Smooth muscle cell (in vitro differentiated cells): ENCODE data around the gene TENM3. TPM values are rescaled to one million over a fixed set of nuclear protein-coding genes. Genes with fewer than 3 reads are reported as not detected.

ENCODE experiments used
- DNase-seq: peaks from one replicate; lab custom pipeline; 2025; ENCODE audit not compliant: unreplicated experiment; lab: John Stamatoyannopoulos, UW
- H2AFZ ChIP-seq: fragments of 200-600 bp; sonication (generic); 2 replicates; pipeline ENCODE4 v1.6.0; 2016; ENCODE audit warnings: antibody characterized with exemption, low read depth, mild to moderate bottlenecking
- H3F3A ChIP-seq: fragments of 200-600 bp; sonication (generic); 2 replicates; pipeline ENCODE4 v1.6.0; 2017; ENCODE audit warnings: antibody characterized with exemption, low read depth
- H3K27ac ChIP-seq: fragments of 200-600 bp; sonication (generic); 2 replicates; pipeline ENCODE4 v1.5.1; 2016; ENCODE audit warnings: low read depth, mild to moderate bottlenecking
- H3K27me3 ChIP-seq: fragments of 200-600 bp; sonication (generic); 2 replicates; pipeline ENCODE4 v1.6.1; 2016; ENCODE audit warnings: low read depth, mild to moderate bottlenecking
- H3K36me3 ChIP-seq: fragments of 200-600 bp; sonication (generic); 2 replicates; pipeline ENCODE4 v1.5.1; 2016; ENCODE audit warnings: low read depth
- H3K4me1 ChIP-seq: fragments of 200-600 bp; sonication (generic); 2 replicates; pipeline ENCODE4 v1.5.1; 2016; ENCODE audit warnings: low read depth
- H3K4me2 ChIP-seq: fragments of 200-600 bp; sonication (generic); 2 replicates; pipeline ENCODE4 v1.6.0; 2016; ENCODE audit warnings: mild to moderate bottlenecking
- H3K4me3 ChIP-seq: fragments of 200-600 bp; sonication (generic); 2 replicates; pipeline ENCODE4 v1.5.1; 2016; ENCODE audit warnings: mild to moderate bottlenecking
- H3K79me2 ChIP-seq: fragments of 200-600 bp; sonication (generic); 2 replicates; pipeline ENCODE4 v1.6.0; 2016; ENCODE audit warnings: low read depth, mild to moderate bottlenecking
- H3K9ac ChIP-seq: fragments of 200-600 bp; sonication (generic); 2 replicates; pipeline ENCODE4 v1.6.0; 2016; ENCODE audit warnings: low read depth
- H3K9me3 ChIP-seq: fragments of 200-600 bp; sonication (generic); replicated peaks from 2 replicates; pipeline ENCODE4 v1.5.1; 2016; ENCODE audit warnings: low read depth
- H4K20me1 ChIP-seq: fragments of 200-600 bp; sonication (generic); 2 replicates; pipeline ENCODE4 v1.6.0; 2016; ENCODE audit warnings: low read depth
- CTCF ChIP-seq: fragments of 200-600 bp; sonication (generic); IDR thresholded peaks from 2 replicates; pipeline ENCODE4 v1.5.1; 2017; ENCODE audit warnings: borderline replicate concordance, mild to moderate bottlenecking, antibody characterized with exemption; ENCODE audit not compliant: insufficient read depth, poor library complexity, severe bottlenecking
- WGBS: methylation state at CpG from one replicate; pipeline ENCODE4 v1.1.7; 2016; ENCODE audit warnings: low lambda C conversion rate; 5-methylcytosine and 5-hydroxymethylcytosine counted together
- polyA plus RNA-seq: library from polyadenylated mRNA; unstranded; fragments of >200 nt; fragmentation: Nextera tagmentation; extraction: Ambion mirVana; gene quantifications from 2 replicates; pipeline ENCODE4 v1.2.1, GENCODE V29; 2016
- total RNA-seq: library from RNA; depleted of rRNA; stranded (reverse); fragments of >200 nt; gene quantifications from 2 replicates; pipeline ENCODE4 v1.2.3, GENCODE V29; 2014

TENM3 gene
- total and polyA plus RNA-seq, 2 experiments from 2014 or later, result 46.9 to 295 TPM

- H3K4me1 ChIP-seq, result peaks cover 30% of the 10 kb centered on the region
- H3K9ac ChIP-seq, result no peak overlapping the region
- H3K36me3 ChIP-seq, result no peaks in the 10 kb centered on the region
- H4K20me1 ChIP-seq, result peaks cover 3% of the 10 kb centered on the region
- peaks cover 17% of the 10 kb centered on the region for H3F3A ChIP-seq
- H3K27ac ChIP-seq, result peak overlapping the region; percentile 47
- H3K79me2 ChIP-seq, result no peaks in the 10 kb centered on the region
- no peaks in the 10 kb centered on the region for H3K9me3 ChIP-seq
- H2AFZ ChIP-seq, result no peak overlapping the region
- TF ChIP-seq CTCF, result no peak
- no peaks in the 10 kb centered on the region for H3K27me3 ChIP-seq
- DNase-seq, result no peak
- 29% methylated on average over 3 of the region's 3 CpGs for WGBS
- no peak overlapping the region for H3K4me3 ChIP-seq
- H3K4me2 ChIP-seq, result peak overlapping the region; percentile 52
Observed at GRCh38 chr4:182369211-182369610, 126.0 kb downstream of the TENM3 start.

DNA sequence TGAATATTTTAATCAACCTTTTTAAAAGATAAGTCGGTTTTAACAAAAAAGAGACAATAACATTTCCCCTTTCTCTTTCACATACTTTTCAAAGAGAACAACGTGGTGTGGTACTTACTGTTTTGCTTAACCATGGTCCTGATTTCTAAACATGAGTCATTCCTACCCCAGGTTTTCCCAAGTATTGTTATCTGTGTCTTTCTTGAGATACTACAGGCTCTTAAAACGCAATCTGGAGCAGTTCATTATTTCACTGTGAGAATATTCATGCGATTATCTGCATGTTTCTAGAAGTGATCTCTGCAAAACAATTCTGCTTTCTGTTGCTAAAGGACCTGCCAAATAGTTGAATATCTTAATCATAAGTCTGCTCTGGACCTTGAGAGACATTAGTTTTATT, 127.3 kb downstream of the TENM3 start:
- Histone ChIP-seq H3K36me3 (no peaks in the 10 kb centered on the region), H3K27me3 (no peaks in the 10 kb centered on the region), H3K9me3 (no peaks in the 10 kb centered on the region), H3K27ac (no peak overlapping the region), H3F3A (peaks cover 17% of the 10 kb centered on the region), H3K9ac (no peak overlapping the region), H3K4me2 (peak overlapping the region; percentile 52), H3K4me1 (peaks cover 30% of the 10 kb centered on the region), H3K79me2 (no peaks in the 10 kb centered on the region), H2AFZ (no peak overlapping the region), H3K4me3 (no peak overlapping the region), H4K20me1 (peaks cover 3% of the 10 kb centered on the region)
- no peak for TF ChIP-seq CTCF
- 41% methylated on average over 4 of the region's 4 CpGs for WGBS
- no peak for DNase-seq

DNA sequence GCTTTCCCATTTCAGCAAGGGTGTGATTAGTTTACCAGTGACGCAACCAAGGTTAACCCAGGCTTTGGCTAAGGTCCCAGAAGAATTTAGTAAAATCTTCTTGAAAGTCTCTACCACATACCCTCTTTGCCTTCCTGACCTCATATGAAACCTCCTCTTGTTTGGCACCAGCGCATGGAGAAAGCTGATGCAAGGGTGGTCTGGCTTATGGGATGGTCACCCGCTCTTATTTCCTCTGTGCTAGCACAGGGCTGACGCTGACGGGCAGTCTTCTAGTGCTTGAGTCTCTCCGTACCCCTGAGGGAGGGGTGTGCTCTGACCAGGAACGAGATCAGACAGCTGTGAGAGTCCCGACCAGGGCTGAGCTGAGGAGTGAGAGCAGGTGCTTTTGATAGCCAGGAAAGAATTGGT, 137.6 kb downstream of the TENM3 start:
- H3K9me3 ChIP-seq, result no peaks in the 10 kb centered on the region
- peaks cover 11% of the 10 kb centered on the region for H3K4me1 ChIP-seq
- H3K9ac ChIP-seq, result no peak overlapping the region
- peaks cover 4% of the 10 kb centered on the region for H3F3A ChIP-seq
- 94% methylated on average over 8 of the region's 8 CpGs for WGBS
- TF ChIP-seq CTCF, result no peak
- H4K20me1 ChIP-seq, result no peaks in the 10 kb centered on the region
- no peaks in the 10 kb centered on the region for H3K36me3 ChIP-seq
- H2AFZ ChIP-seq, result no peak overlapping the region
- no peak for DNase-seq
- H3K4me2 ChIP-seq, result no peak overlapping the region
- H3K27me3 ChIP-seq, result no peaks in the 10 kb centered on the region
- no peak overlapping the region for H3K27ac ChIP-seq
- no peak overlapping the region for H3K4me3 ChIP-seq
- no peaks in the 10 kb centered on the region for H3K79me2 ChIP-seq

DNA sequence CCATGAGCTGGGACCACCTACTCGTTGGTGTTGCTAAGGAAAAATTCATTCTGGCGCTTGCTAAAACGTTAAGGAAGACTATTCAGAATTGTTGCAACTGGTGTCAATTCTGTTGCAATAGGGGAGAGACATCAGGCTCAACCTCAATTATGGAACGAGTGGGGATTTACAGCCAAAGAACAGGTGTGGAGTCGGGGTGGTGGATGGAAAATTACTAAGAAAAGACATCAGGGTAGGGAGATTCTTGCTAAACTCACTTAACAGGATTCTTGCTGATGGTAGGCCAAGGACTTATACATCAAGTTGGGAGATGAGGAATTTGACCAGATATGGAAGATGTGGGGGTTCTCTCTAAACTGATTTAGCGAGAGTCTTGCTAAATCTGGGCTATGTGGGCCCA, 139.7 kb downstream of the TENM3 start:
- Histone ChIP-seq H3K27me3 (no peaks in the 10 kb centered on the region), H3F3A (peaks cover 4% of the 10 kb centered on the region), H3K79me2 (no peaks in the 10 kb centered on the region), H3K9me3 (no peaks in the 10 kb centered on the region), H3K36me3 (no peaks in the 10 kb centered on the region), H3K27ac (no peak overlapping the region), H3K4me3 (no peak overlapping the region), H4K20me1 (no peaks in the 10 kb centered on the region), H3K4me2 (no peak overlapping the region), H2AFZ (no peak overlapping the region), H3K9ac (no peak overlapping the region), H3K4me1 (peaks cover 11% of the 10 kb centered on the region)
- no peak for TF ChIP-seq CTCF
- no peak for DNase-seq
- 77% methylated on average over 6 of the region's 6 CpGs for whole genome bisulfite sequencing
